IPS-18a (cell line): Measurements from ENCODE around the gene RBBP9.
"Not testable (repeated sequence)": the region's sequence is repeated elsewhere in the genome, so short reads cannot be mapped to it uniquely, and the experiment has no call there.

Experiments
- H3K27ac ChIP-seq: one replicate; pipeline ENCODE4 v1.5.1; 2013; ENCODE audit warnings: low read length
- H3K27me3 ChIP-seq: one replicate; pipeline ENCODE4 v1.6.1; 2013; ENCODE audit warnings: mild to moderate bottlenecking, low read length; ENCODE audit not compliant: control insufficient read depth, insufficient read depth
- H3K36me3 ChIP-seq: one replicate; pipeline ENCODE4 v1.6.1; 2013; ENCODE audit warnings: low read depth, low read length; ENCODE audit not compliant: control insufficient read depth
- H3K4me1 ChIP-seq: one replicate; pipeline ENCODE4 v1.6.1; 2013; ENCODE audit warnings: low read depth, low read length; ENCODE audit not compliant: control insufficient read depth
- H3K4me3 ChIP-seq: one replicate; pipeline ENCODE4 v1.5.1; 2013; ENCODE audit warnings: low read length
- H3K9ac ChIP-seq: one replicate; pipeline ENCODE4 v1.6.1; 2013; ENCODE audit warnings: mild to moderate bottlenecking, low read length, moderate library complexity
- H3K9me3 ChIP-seq: one replicate; pipeline ENCODE4 v1.6.1; 2013; ENCODE audit warnings: low read depth, low read length; ENCODE audit not compliant: control insufficient read depth

Gene RBBP9

DNA sequence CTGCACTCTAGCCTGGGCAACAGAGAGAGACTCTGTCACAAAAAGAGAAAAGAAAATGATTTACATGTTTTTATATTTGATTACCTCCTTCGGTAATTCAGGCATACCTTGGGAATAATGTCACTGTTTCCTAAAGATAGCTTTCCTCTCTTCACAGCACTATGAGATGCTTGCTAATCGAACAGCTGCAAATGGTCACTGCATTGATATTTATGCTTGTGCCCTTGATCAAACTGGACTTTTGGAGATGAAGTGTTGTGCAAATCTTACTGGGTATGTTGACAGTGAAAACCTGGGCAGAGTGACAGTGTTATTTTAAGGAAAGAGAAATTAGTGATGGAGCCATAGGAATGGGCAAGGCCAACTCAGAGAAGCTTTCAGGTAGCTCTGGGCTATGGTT is 30.3 kb upstream of the RBBP9 start:
- H3K27me3 ChIP-seq, result no peaks in the 10 kb centered on the region
- H3K4me1 ChIP-seq, result no peaks in the 10 kb centered on the region
- no peaks in the 10 kb centered on the region for H3K9me3 ChIP-seq
- no peak overlapping the region for H3K9ac ChIP-seq
- H3K27ac ChIP-seq, result no peak overlapping the region
- peaks cover 73% of the 10 kb centered on the region for H3K36me3 ChIP-seq
- no peak overlapping the region for H3K4me3 ChIP-seq

DNA sequence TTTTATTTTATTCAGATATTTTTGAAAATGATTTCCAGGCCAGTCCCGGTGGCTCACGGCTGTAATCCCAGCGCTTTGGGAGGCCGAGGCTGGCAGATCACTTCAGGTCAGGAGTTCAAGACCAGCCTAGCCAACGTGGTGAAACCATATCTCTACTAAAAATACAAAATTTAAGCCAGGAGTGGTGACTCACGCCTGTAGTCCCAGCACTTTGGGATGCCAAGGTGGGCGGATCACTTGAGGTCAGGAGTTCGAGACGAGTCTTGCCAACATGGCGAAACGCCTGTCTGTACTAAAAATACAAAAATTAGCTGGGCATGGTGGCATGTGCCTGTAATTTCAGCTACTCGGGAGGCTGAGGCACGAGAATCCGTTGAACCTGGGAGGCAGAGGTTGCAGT is 29.7 kb upstream of the RBBP9 start:
- H3K4me3 ChIP-seq, H3K4me1 ChIP-seq, H3K9me3 ChIP-seq, H3K27me3 ChIP-seq, H3K9ac ChIP-seq, H3K27ac ChIP-seq: not testable (repeated sequence)
- H3K36me3 ChIP-seq, result peaks cover 68% of the 10 kb centered on the region

DNA sequence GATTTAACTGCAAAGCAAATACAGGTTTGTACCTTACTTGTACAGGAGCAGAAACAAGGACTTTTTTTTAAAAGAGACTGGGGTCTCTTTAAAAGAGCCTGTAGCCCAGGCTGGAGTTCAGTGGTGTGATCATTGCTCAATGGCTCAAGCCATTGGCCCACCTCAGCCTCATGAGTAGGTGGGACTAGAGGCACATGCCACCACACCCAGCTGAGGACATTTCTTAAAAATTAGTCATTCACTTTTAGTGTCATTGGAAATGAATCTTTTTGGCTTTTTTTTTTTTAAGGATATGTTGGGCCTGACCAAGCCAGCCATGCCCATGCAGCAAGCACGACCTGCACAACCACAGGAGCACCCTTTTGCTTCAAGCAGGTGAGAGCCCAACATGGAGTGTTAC is 27.6 kb upstream of the RBBP9 start:
- Histone ChIP-seq H3K4me3 (no peak overlapping the region), H3K9ac (no peak overlapping the region), H3K4me1 (no peaks in the 10 kb centered on the region), H3K27me3 (no peaks in the 10 kb centered on the region), H3K9me3 (no peaks in the 10 kb centered on the region), H3K36me3 (peaks cover 52% of the 10 kb centered on the region), H3K27ac (no peak overlapping the region)

DNA sequence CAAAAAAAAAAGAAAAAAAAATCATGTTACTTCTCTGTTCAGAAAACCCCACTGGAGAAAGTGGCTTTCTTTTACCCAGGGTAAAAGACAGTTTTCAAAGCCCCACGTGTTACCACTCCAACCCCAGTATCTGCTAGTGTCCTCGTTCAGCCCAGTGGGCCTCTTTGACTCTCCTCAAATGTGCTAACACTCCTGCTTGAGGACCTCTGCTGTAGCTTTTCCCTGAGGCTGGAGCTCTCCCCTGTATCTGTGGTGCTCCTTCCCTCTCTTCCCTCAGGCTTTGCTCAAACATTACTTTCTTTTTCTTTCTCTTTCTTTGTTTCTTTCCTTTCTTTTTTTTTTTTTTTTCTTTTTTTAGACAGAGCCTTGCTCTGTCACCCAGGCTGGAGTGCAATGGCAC is 26.0 kb upstream of the RBBP9 start:
- Histone ChIP-seq H3K27ac (no peak overlapping the region), H3K9ac (no peak overlapping the region), H3K4me1 (no peaks in the 10 kb centered on the region), H3K27me3 (no peaks in the 10 kb centered on the region), H3K4me3 (no peak overlapping the region), H3K36me3 (peaks cover 37% of the 10 kb centered on the region), H3K9me3 (no peaks in the 10 kb centered on the region)

DNA sequence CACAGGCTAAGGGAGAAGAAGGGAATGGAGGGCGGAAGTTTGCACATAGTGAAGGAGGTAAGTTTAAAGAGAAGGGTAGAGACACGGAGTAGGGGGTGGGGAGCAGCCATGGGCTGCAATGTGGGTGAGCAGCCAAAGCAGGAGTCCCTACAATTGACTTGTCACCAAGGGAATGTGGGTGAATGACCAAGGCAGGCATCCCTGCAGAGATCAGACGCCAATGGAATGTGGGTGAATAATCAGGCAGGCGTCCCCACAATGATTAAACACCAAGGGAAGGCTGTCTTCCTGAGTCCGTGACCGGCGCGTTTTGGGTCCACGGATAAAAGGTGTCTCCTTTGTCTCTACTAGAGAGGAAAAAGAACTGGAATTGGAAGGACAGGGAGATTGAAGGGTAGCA is 25.0 kb upstream of the RBBP9 start:
- H3K4me1 ChIP-seq, H3K27me3 ChIP-seq, H3K9me3 ChIP-seq, H3K4me3 ChIP-seq, H3K27ac ChIP-seq, H3K9ac ChIP-seq: not testable (repeated sequence)
- peaks cover 27% of the 10 kb centered on the region for H3K36me3 ChIP-seq

DNA sequence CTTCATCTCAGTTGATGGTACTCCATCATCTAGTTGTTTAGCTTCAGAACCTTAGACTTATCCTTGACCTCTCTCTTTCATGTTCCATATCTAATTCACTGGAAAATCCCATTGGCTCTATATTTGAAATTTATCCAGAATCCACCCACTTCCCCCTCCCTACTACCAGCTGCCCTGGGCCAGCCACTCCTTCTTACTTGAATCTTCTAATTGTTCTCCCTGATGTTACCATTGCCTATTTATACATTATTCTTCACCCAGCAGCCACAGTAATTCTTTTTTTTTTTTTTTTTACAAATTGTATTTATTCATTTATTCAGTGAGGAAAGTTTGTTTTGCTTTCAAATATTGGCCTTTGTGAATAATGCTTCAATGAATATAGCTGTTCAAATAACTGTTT is 18.9 kb upstream of the RBBP9 start:
- Histone ChIP-seq H3K36me3 (peaks cover 34% of the 10 kb centered on the region), H3K27ac (no peak overlapping the region), H3K9me3 (no peaks in the 10 kb centered on the region), H3K27me3 (no peaks in the 10 kb centered on the region), H3K4me3 (no peak overlapping the region), H3K4me1 (no peaks in the 10 kb centered on the region), H3K9ac (no peak overlapping the region)

DNA sequence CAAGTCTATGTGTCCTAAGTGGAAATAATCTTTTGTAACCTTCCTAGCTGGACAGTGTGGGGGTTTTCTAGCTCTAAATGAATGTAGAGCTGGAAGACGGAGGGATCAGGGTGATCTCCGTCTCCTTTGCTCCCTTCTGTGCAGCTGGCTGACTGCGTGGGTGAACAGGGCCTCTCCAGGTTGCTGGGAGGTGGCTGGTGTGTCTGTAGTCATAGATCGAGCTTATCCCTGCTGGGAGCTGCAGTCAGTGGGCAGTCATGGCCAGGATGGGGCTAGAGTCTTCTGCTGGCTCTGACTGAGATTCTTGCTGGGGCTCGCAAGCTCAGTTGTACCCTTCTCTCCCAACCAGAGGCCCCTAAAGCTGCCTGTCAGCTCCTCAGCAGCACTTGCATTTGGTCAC is 17.1 kb upstream of the RBBP9 start:
- Histone ChIP-seq H3K4me3 (no peak overlapping the region), H3K36me3 (peaks cover 38% of the 10 kb centered on the region), H3K9ac (no peak overlapping the region), H3K27ac (no peak overlapping the region), H3K9me3 (no peaks in the 10 kb centered on the region), H3K4me1 (no peaks in the 10 kb centered on the region), H3K27me3 (no peaks in the 10 kb centered on the region)

DNA sequence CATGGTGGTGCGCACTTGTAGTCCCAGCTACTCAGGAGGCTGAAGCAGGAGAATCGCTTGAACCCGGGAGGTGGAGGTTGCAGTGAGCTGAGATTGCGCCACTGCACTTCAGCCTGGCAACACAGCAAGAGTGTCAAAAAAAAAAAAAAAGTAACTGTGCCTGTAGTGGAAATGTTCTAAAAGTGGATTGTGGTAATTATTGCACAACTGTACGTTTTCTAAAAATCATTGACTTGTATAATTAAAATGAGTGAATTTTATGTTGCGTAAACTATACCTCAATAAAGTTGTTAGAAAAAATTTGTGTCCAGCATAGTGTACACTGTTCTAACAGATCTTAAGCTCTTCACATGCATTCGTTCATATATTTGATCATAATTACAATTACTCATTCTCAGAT is 16.2 kb upstream of the RBBP9 start:
- Histone ChIP-seq H3K27ac (no peak overlapping the region), H3K4me1 (no peaks in the 10 kb centered on the region), H3K9ac (no peak overlapping the region), H3K4me3 (no peak overlapping the region), H3K36me3 (peaks cover 38% of the 10 kb centered on the region), H3K27me3 (no peaks in the 10 kb centered on the region), H3K9me3 (no peaks in the 10 kb centered on the region)

DNA sequence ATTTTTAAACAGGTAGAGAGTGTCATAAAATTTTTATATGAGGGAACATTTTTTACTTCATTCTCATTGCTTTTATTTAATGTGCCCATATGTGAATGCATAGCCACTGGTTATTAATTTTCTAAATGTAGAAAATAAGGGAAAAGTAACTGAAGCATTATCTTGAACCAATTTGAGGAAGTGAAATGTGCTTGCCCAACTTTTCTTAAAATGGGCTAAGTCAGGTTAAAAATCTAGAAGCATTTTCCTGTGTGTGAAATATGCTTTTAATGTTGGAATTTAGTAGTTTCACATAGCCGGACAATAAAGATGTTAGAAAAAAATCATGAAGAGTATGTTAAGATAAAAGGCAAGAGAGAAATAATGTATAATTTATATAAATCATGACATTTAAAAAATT is 14.5 kb upstream of the RBBP9 start:
- H3K36me3 ChIP-seq, result peaks cover 38% of the 10 kb centered on the region
- H3K9ac ChIP-seq, result no peak overlapping the region
- no peaks in the 10 kb centered on the region for H3K9me3 ChIP-seq
- H3K27ac ChIP-seq, result no peak overlapping the region
- H3K4me3 ChIP-seq, result no peak overlapping the region
- no peaks in the 10 kb centered on the region for H3K27me3 ChIP-seq
- H3K4me1 ChIP-seq, result peaks cover 4% of the 10 kb centered on the region

DNA sequence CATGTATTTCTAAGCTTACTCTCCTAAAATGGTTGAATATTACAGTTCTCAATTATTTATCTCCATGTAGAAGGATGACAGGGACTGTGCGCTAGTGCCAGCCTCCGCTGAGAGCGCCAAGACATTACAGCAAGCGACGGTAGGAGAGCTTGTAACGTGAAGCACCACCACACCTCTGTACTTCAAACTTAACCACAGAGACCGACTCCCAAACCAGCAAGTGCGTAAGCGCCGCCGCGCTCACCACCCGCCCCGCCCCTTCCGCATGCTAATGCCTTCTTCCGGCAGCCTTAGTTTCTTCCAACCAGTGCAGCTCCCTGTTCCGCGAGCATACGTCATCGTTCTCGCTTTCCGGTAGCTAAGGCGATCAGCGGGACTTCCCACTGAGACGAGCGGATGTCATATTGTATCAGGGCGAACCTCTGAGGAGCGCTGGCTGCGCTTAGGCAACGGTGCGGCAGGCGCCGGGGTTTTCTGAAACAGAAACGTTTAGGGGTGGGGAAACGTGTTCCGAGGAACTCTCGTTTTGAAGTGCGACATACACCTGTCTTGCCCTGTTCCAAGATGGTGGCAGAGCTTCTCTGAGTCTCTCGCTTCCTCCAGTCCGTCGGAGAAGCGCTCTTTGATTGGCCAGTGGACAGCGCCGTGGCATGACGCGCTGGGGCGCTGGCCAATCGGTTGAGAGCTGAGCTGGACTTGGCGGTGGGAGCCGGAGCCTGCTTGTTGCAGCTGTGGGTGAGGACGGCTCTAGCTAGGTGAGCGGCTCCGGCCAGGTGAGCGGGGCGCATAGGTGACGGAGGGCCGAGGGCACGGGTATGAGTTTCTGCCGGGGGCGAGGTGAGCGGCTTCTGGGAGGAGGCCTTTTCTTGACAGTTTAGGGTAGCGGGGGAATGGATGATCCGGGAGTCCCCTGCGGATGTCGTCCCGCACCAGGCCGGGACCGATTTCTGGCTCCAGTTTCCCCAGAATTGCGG is 10.5 kb upstream of the RBBP9 start, which contains the start of gene SEC23B:
TSS of gene SEC23B (plus strand) at position 723 of the 974 bp plus-strand sequence. CDS start 2,896 bp downstream, outside the sequence.
- Histone ChIP-seq H3K27me3 (no peaks in the 10 kb centered on the region), H3K4me1 (peaks cover 7% of the 10 kb centered on the region), H3K9me3 (no peaks in the 10 kb centered on the region), H3K9ac (peak within 1 kb of the TSS; percentile 94), H3K27ac (peak within 1 kb of the TSS; percentile 98), H3K36me3 (peaks cover 16% of the 10 kb centered on the region), H3K4me3 (peak within 1 kb of the TSS; percentile 96)

DNA sequence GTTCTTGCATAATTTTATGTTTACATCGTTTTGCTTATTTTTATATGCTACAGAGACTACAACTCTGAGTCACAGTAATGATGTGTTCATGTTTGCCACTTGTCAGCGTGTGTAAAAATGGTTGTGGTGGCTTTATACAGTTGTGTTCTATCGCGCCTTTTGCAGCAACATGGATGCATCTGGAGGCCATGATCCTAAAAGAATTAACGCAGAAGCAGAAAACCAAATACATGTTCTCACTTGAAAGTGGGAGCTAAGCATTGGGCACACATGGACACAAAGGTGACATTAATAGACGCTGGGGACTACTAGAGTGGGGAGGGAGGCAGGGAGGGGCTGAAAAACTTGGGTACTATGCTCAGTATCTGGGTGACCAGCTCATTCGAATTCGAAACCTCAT is 9.7 kb upstream of the RBBP9 start:
- Histone ChIP-seq H3K27me3 (no peaks in the 10 kb centered on the region), H3K36me3 (peaks cover 12% of the 10 kb centered on the region), H3K4me3 (peak overlapping the region; percentile 96), H3K9me3 (no peaks in the 10 kb centered on the region), H3K9ac (peak overlapping the region; percentile 94), H3K27ac (peak overlapping the region; percentile 98), H3K4me1 (peaks cover 7% of the 10 kb centered on the region)

DNA sequence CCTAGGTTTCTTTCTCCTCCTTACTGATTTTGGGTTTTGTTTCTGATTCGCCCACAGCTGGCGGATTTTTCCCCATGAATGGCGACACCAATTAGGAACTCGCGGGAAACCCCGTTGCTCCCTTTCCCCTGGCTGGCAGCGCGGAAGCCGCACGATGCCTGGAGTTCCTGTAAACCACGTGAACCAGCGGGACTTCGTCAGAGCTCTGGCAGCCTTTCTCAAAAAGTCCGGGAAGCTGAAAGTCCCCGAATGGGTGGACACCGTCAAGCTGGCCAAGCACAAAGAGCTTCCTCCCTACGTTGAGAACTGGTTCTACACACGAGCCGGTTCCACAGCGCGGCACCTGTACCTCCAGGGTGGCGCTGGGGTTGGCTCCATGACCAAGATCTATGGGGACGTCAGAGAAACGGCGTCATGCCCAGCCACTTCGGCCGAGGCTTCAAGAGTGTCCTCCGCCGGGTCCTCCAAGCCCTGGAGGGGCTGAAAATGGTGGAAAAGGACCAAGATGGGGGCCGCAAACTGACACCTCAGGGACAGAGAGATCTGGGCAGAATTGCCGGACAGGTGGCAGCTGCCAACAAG is 7.5 kb upstream of the RBBP9 start:
- Histone ChIP-seq H3K9me3 (no peaks in the 10 kb centered on the region), H3K4me3 (no peak overlapping the region), H3K36me3 (no peaks in the 10 kb centered on the region), H3K27ac (no peak overlapping the region), H3K9ac (no peak overlapping the region), H3K27me3 (no peaks in the 10 kb centered on the region), H3K4me1 (peaks cover 7% of the 10 kb centered on the region)
